Testis (tissue), 3 donors: ENCODE measurements around the gene NLRP5. TPM values are rescaled to one million over a fixed set of nuclear protein-coding genes. Genes with fewer than 3 reads are reported as not detected.

Source experiments
- DNase-seq: peaks from one replicate; pipeline ENCODE4 v3.0.0-alpha.2; 2019
- H3K27ac ChIP-seq, 2 donors: fragments of 200-600 bp; sonication (generic); one replicate each; pipeline ENCODE4 v1.5.1; 2019
- H3K27me3 ChIP-seq: fragments of 200-600 bp; sonication (generic); one replicate; pipeline ENCODE4 v1.5.1; 2019
- H3K36me3 ChIP-seq: fragments of 200-600 bp; sonication (generic); one replicate; pipeline ENCODE4 v1.5.1; 2017; ENCODE audit warnings: low read depth; ENCODE audit errors: missing control alignments
- H3K4me1 ChIP-seq: fragments of 200-600 bp; sonication (generic); one replicate; pipeline ENCODE4 v1.5.1; 2019
- H3K4me3 ChIP-seq, 2 donors: fragments of 200-600 bp; sonication (generic); one replicate each; pipeline ENCODE4 v1.5.1; 2017 to 2019
- H3K9me3 ChIP-seq: fragments of 200-600 bp; sonication (generic); one replicate; pipeline ENCODE4 v1.5.1; 2017
- CTCF ChIP-seq, 3 experiments: fragments of 450-650 bp in 2 of 3; fragments of 200-600 bp in 1 of 3; sonication (generic) in 1 of 3; IDR thresholded peaks; one replicate each; pipeline ENCODE4 v1.5.1; 2016 to 2019; ENCODE audit warnings: antibody characterized with exemption in 3 of 3, mild to moderate bottlenecking in 2 of 3, moderate library complexity in 1 of 3
- POLR2A ChIP-seq: fragments of 450-650 bp; IDR thresholded peaks from one replicate; pipeline ENCODE4 v1.6.1; 2017; ENCODE audit warnings: antibody characterized with exemption, mild to moderate bottlenecking, moderate library complexity
- whole genome bisulfite sequencing, 2 donors: methylation state at CpG; one replicate each; pipeline ENCODE4 v1.1.5; 2018; 5-methylcytosine and 5-hydroxymethylcytosine counted together
- intact Hi-C: fragments of 100-400 bp; cut with DNase I; formaldehyde crosslinking; loops from one replicate; pipeline ENCODE4 v1.15.1; 2023; ENCODE audit warnings: low total_unique reads
- polyA plus RNA-seq: library from polyadenylated mRNA; stranded (reverse); fragments of 350-450 nt; fragmentation: Illumina TruSeq; extraction: RNeasy Lipid Tissue Mini Kit (QIAGEN cat#74804); gene quantifications from one replicate; pipeline ENCODE4 v1.2.3, GENCODE V29; 2014; ENCODE audit warnings: low read depth, low replicate concordance; ENCODE audit not compliant: insufficient read depth
- total RNA-seq, 2 donors: library from RNA; depleted of rRNA; stranded (reverse); fragments of >200 nt; gene quantifications; one replicate each; pipeline ENCODE4 v1.2.3, GENCODE V29; 2016

The NLRP5 gene
- total and polyA plus RNA-seq, 3 donors from 2014 or later: 0.47 to 2.8 (median 1.2) TPM

- WGBS, 2 donors: 71 to 83% methylated on average over 9 of the region's 9 CpGs
- intact Hi-C loops: no loop called here
- Histone ChIP-seq H3K36me3 (no peaks in the 10 kb centered on the region), H3K9me3 (no peaks in the 10 kb centered on the region), H3K4me3 (no peak overlapping the region), H3K27me3 (no peaks in the 10 kb centered on the region), H3K4me1 (no peaks in the 10 kb centered on the region), H3K27ac (no peak overlapping the region)
- DNase-seq: no peak
- no peak for TF ChIP-seq POLR2A
Observed at GRCh38 chr19:55980415-55980814, 6.2 kb upstream of the NLRP5 start.

- no peaks in the 10 kb centered on the region for H3K36me3 ChIP-seq
- H3K4me1 ChIP-seq: no peaks in the 10 kb centered on the region
- WGBS, 2 donors: 70 to 74% methylated on average over 1 of the region's 1 CpG
- no peak overlapping the region for H3K27ac ChIP-seq
- intact Hi-C loops: no loop called here
- H3K27me3 ChIP-seq: no peaks in the 10 kb centered on the region
- DNase-seq: no peak
- H3K4me3 ChIP-seq: no peak overlapping the region
- H3K9me3 ChIP-seq: no peaks in the 10 kb centered on the region
- TF ChIP-seq POLR2A: no peak
- TF ChIP-seq CTCF (IDR thresholded peaks at IDR 0.05): no peak
Observed at GRCh38 chr19:55985254-55985653, 1.3 kb upstream of the NLRP5 start.

- Histone ChIP-seq H3K4me1 (no peaks in the 10 kb centered on the region), H3K27ac (no peak overlapping the region), H3K36me3 (no peaks in the 10 kb centered on the region), H3K27me3 (no peaks in the 10 kb centered on the region), H3K4me3 (no peak overlapping the region), H3K9me3 (no peaks in the 10 kb centered on the region)
- 76 to 79% methylated on average over 5 of the region's 5 CpGs for WGBS, 2 donors
- no peak for DNase-seq
- no peak for TF ChIP-seq CTCF (IDR thresholded peaks at IDR 0.05)
- no peak for TF ChIP-seq POLR2A
- intact Hi-C loops: no loop called here
Observed at GRCh38 chr19:55990831-55991230, 4.3 kb downstream of the NLRP5 start.

- DNase-seq: no peak
- Histone ChIP-seq H3K36me3 (no peaks in the 10 kb centered on the region), H3K4me3 (no peak overlapping the region), H3K4me1 (no peaks in the 10 kb centered on the region), H3K9me3 (no peaks in the 10 kb centered on the region), H3K27me3 (no peaks in the 10 kb centered on the region), H3K27ac (no peak overlapping the region)
- TF ChIP-seq POLR2A (no peak), CTCF (IDR thresholded peaks at IDR 0.05) (no peak)
- 35 to 42% methylated on average over 1 of the region's 1 CpG for WGBS, 2 donors
- intact Hi-C loops: no loop called here
Observed at GRCh38 chr19:55993492-55993891, 6.9 kb downstream of the NLRP5 start.

GRCh38 chr19:56014765-56015164 is 28.2 kb downstream of the NLRP5 start:
- Histone ChIP-seq H3K4me1 (no peaks in the 10 kb centered on the region), H3K4me3 (no peak overlapping the region), H3K9me3 (no peaks in the 10 kb centered on the region), H3K27me3 (no peaks in the 10 kb centered on the region), H3K27ac (no peak overlapping the region), H3K36me3 (no peaks in the 10 kb centered on the region)
- TF ChIP-seq POLR2A: no peak
- no peak for TF ChIP-seq CTCF (IDR thresholded peaks at IDR 0.05)
- WGBS, 2 donors: 75 to 81% methylated on average over 1 of the region's 1 CpG
- intact Hi-C loops: no loop called here
- DNase-seq: no peak
